ENCODE data around the gene TNXB. TPM values are rescaled to one million over a fixed set of nuclear protein-coding genes. Genes with fewer than 3 reads are reported as not detected.
"Not testable (repeated sequence)": the region's sequence is repeated elsewhere in the genome, so short reads cannot be mapped to it uniquely, and the experiment has no call there.

The TNXB gene
- total RNA-seq, 1 experiment from 2014 or later, result 11.5 TPM

DNA sequence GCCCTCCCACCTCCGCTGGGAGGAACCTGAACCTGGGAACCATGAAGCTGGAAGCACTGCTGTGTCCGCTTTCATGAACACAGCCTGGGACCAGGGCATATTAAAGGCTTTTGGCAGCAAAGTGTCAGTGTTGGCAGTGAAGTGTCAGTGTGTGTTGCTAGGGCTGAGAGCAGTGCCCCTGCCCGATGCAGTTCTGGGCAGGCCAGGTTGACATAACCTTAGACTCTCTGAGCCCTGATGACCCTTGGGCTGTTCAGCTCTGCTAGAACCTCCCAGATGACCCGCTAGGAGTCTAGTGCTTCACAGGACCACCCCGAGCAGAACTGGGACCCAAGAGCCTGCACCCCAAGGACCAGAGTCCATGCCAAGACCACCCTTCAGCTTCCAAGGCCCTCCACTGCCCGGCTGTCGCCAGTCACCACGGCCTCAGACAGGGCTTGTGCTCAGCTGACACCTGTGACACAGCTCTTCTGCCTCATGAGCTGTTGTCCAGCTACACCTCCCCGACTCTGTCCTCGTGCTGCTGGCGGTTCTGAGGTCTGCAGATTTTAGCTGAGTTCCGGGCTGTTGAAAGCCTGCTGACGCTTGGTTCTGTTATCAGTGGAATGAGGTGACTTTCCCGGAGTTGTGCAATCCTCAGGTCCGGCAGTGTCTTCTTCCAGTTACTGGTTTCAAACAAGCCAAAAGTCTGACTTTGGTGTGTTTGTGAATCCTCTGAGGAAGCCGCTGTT, 73.7 kb downstream of the TNXB start:
- H3K9me3 ChIP-seq (ENCODE audit: low read depth, low read length, poor library complexity, severe bottlenecking); POLR2A ChIA-PET (ENCODE audit: low non-redundant PET); H3K4me3 ChIP-seq (ENCODE audit: low read depth, low read length, poor library complexity, severe bottlenecking); H3K36me3 ChIP-seq (ENCODE audit: insufficient read depth, low read length, poor library complexity, severe bottlenecking); BruUV-seq (replicated peaks); H3K27me3 ChIP-seq (replicated peaks; ENCODE audit: insufficient read depth, low read depth, low read length, poor library complexity); H3K27ac ChIP-seq (ENCODE audit: low read depth, low read length, poor library complexity, severe bottlenecking); H3K4me1 ChIP-seq (ENCODE audit: insufficient read depth, low read length, poor library complexity, severe bottlenecking); CTCF ChIA-PET; intact Hi-C loops (cut with micrococcal nuclease; ENCODE audit: unreplicated experiment); DNase-seq (ENCODE audit: low spot score): not testable (repeated sequence)

DNA sequence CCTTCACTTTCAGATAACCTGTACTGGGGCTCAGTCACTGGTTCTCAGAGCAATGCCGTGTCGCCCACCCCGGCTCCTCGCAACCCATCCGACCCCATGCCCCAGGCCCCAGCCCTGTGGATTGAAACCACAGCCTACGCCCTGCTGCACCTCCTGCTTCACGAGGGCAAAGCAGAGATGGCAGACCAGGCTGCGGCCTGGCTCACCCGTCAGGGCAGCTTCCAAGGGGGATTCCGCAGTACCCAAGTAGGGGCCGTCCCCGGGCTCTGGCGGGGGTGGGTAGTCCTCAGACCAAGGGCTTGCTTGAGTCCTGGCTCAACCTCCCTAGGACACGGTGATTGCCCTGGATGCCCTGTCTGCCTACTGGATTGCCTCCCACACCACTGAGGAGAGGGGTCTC, 79.6 kb downstream of the TNXB start:
- POLR2A ChIA-PET (ENCODE audit: low non-redundant PET); H3K4me1 ChIP-seq (ENCODE audit: insufficient read depth, low read length, poor library complexity, severe bottlenecking); DNase-seq (ENCODE audit: low spot score); H3K27ac ChIP-seq (ENCODE audit: low read depth, low read length, poor library complexity, severe bottlenecking); H3K27me3 ChIP-seq (replicated peaks; ENCODE audit: insufficient read depth, low read depth, low read length, poor library complexity); H3K9me3 ChIP-seq (ENCODE audit: low read depth, low read length, poor library complexity, severe bottlenecking); H3K36me3 ChIP-seq (ENCODE audit: insufficient read depth, low read length, poor library complexity, severe bottlenecking); CTCF ChIA-PET; H3K4me3 ChIP-seq (ENCODE audit: low read depth, low read length, poor library complexity, severe bottlenecking); BruUV-seq (replicated peaks); intact Hi-C loops (cut with micrococcal nuclease; ENCODE audit: unreplicated experiment): not testable (repeated sequence)

DNA sequence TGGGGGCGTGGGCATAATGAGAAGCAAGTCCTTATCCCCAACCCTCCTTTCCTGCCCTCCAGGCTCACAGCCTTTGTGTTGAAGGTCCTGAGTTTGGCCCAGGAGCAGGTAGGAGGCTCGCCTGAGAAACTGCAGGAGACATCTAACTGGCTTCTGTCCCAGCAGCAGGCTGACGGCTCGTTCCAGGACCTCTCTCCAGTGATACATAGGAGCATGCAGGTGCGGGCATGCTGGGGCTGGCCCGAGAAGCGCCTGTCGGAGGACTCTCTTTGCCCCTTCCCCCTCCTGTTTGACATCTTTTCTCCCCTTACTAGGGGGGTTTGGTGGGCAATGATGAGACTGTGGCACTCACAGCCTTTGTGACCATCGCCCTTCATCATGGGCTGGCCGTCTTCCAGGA, 80.5 kb downstream of the TNXB start:
- H3K4me3 ChIP-seq (ENCODE audit: low read depth, low read length, poor library complexity, severe bottlenecking); BruUV-seq (replicated peaks); H3K4me1 ChIP-seq (ENCODE audit: insufficient read depth, low read length, poor library complexity, severe bottlenecking); H3K9me3 ChIP-seq (ENCODE audit: low read depth, low read length, poor library complexity, severe bottlenecking); H3K36me3 ChIP-seq (ENCODE audit: insufficient read depth, low read length, poor library complexity, severe bottlenecking); CTCF ChIA-PET; H3K27me3 ChIP-seq (replicated peaks; ENCODE audit: insufficient read depth, low read depth, low read length, poor library complexity); H3K27ac ChIP-seq (ENCODE audit: low read depth, low read length, poor library complexity, severe bottlenecking); POLR2A ChIA-PET (ENCODE audit: low non-redundant PET); DNase-seq (ENCODE audit: low spot score); intact Hi-C loops (cut with micrococcal nuclease; ENCODE audit: unreplicated experiment): not testable (repeated sequence)

DNA sequence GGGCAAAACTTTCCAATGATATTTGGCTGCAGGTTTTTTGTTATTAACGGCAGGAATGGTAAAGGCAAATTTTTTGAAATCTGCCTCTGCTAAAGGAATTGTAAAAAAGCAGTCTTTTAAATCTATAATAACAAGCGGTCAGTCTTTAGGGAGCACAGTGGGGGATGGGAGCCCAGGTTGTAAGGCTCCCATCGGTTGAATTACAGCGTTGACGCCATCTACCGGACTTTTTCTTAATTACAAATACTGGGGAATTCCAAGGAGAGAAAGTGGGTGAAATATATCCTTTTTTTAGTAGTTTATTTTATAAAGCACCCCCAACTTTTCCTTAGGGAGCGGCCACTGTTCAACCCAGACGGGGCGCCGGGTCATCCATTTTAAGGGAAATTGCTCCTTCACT, 87.0 kb downstream of the TNXB start:
- CTCF ChIA-PET; intact Hi-C loops (cut with micrococcal nuclease; ENCODE audit: unreplicated experiment); H3K27me3 ChIP-seq (replicated peaks; ENCODE audit: insufficient read depth, low read depth, low read length, poor library complexity); DNase-seq (ENCODE audit: low spot score); BruUV-seq (replicated peaks); H3K36me3 ChIP-seq (ENCODE audit: insufficient read depth, low read length, poor library complexity, severe bottlenecking); H3K9me3 ChIP-seq (ENCODE audit: low read depth, low read length, poor library complexity, severe bottlenecking); POLR2A ChIA-PET (ENCODE audit: low non-redundant PET); H3K4me3 ChIP-seq (ENCODE audit: low read depth, low read length, poor library complexity, severe bottlenecking); H3K27ac ChIP-seq (ENCODE audit: low read depth, low read length, poor library complexity, severe bottlenecking); H3K4me1 ChIP-seq (ENCODE audit: insufficient read depth, low read length, poor library complexity, severe bottlenecking): not testable (repeated sequence)

DNA sequence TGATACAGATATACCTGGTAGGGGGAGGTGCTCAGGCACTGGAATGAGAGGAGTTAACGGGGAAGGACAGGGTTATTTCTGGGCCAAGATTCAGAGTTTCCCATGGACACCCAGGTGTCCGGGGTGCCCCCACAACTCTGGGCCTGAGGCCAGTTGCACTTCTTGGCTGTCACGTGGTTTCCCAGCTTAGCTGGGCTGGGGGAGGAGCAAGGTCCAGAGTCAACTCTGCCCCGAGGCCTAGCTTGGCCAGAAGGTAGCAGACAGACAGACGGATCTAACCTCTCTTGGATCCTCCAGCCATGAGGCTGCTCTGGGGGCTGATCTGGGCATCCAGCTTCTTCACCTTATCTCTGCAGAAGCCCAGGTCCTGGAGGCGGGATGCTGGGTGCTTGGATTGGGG, 94.6 kb downstream of the TNXB start, which contains the start of gene C4B:
Gene C4B (plus strand): TSS at position 249 of the 400 bp plus-strand sequence. CDS start 51 bp downstream, at position 300.
- H3K9me3 ChIP-seq (ENCODE audit: low read depth, low read length, poor library complexity, severe bottlenecking); BruUV-seq (replicated peaks); H3K4me1 ChIP-seq (ENCODE audit: insufficient read depth, low read length, poor library complexity, severe bottlenecking); H3K4me3 ChIP-seq (ENCODE audit: low read depth, low read length, poor library complexity, severe bottlenecking); H3K36me3 ChIP-seq (ENCODE audit: insufficient read depth, low read length, poor library complexity, severe bottlenecking); intact Hi-C loops (cut with micrococcal nuclease; ENCODE audit: unreplicated experiment); H3K27me3 ChIP-seq (replicated peaks; ENCODE audit: insufficient read depth, low read depth, low read length, poor library complexity); POLR2A ChIA-PET (ENCODE audit: low non-redundant PET); CTCF ChIA-PET; H3K27ac ChIP-seq (ENCODE audit: low read depth, low read length, poor library complexity, severe bottlenecking); DNase-seq (ENCODE audit: low spot score): not testable (repeated sequence)

DNA sequence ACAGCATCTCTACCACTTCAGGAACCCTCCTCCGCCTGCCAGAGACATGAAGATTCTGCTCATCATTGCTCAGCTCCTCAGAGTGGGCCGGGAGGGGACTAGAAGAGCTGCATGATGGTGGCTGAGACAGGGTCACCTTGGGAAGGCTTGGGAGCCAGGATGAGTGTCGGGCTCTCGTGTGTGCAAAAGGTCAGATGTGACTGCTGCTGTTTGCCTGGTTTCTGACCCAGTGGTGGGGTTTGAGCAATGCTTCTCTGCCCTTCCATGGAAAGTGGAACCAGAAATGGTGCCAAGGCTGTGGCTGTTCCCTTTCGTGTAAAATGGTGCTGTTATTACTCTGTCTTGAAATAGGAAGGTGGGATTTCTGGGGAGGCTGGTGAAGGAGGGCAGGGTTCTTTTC, 95.4 kb downstream of the TNXB start:
- H3K27ac ChIP-seq (ENCODE audit: low read depth, low read length, poor library complexity, severe bottlenecking); CTCF ChIA-PET; POLR2A ChIA-PET (ENCODE audit: low non-redundant PET); BruUV-seq (replicated peaks); DNase-seq (ENCODE audit: low spot score); intact Hi-C loops (cut with micrococcal nuclease; ENCODE audit: unreplicated experiment); H3K4me1 ChIP-seq (ENCODE audit: insufficient read depth, low read length, poor library complexity, severe bottlenecking); H3K27me3 ChIP-seq (replicated peaks; ENCODE audit: insufficient read depth, low read depth, low read length, poor library complexity); H3K9me3 ChIP-seq (ENCODE audit: low read depth, low read length, poor library complexity, severe bottlenecking); H3K36me3 ChIP-seq (ENCODE audit: insufficient read depth, low read length, poor library complexity, severe bottlenecking); H3K4me3 ChIP-seq (ENCODE audit: low read depth, low read length, poor library complexity, severe bottlenecking): not testable (repeated sequence)

DNA sequence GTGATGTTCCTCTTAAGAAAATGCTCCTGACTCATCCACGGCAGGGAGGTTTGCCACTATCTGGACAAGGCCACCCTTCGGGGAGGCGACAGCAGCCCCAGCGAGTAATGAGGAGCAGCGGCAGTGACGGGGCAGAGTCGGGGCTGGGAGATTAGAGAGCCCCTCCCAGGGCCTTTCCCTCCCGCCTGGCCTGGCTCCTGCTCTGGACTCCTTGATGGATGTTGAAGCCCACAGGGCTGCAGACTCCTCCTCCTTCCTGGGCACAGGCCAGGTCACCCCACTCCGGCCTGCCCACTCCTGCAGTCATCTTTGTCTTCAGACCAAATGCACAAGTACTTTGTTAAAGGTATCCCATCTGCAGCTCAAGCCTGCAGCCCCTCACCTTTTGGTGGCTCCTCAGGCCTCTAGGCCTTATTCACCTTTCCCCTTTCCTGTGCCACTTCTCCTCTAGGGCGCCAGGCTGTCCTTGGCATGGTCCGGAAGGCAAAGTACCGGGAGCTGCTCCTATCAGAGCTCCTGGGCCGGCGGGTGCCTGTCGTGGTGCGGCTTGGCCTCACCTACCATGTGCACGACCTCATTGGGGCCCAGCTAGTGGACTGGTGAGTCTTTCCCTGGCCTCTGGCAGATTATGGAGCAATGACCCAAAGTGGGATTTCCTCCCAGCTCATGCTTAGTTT, 96.1 kb downstream of the TNXB start:
- BruUV-seq (replicated peaks); H3K4me3 ChIP-seq (ENCODE audit: low read depth, low read length, poor library complexity, severe bottlenecking); H3K36me3 ChIP-seq (ENCODE audit: insufficient read depth, low read length, poor library complexity, severe bottlenecking); POLR2A ChIA-PET (ENCODE audit: low non-redundant PET); CTCF ChIA-PET; H3K27ac ChIP-seq (ENCODE audit: low read depth, low read length, poor library complexity, severe bottlenecking); DNase-seq (ENCODE audit: low spot score); intact Hi-C loops (cut with micrococcal nuclease; ENCODE audit: unreplicated experiment); H3K27me3 ChIP-seq (replicated peaks; ENCODE audit: insufficient read depth, low read depth, low read length, poor library complexity); H3K9me3 ChIP-seq (ENCODE audit: low read depth, low read length, poor library complexity, severe bottlenecking); H3K4me1 ChIP-seq (ENCODE audit: insufficient read depth, low read length, poor library complexity, severe bottlenecking): not testable (repeated sequence)
